HL-60 (cell line): Measurements from ENCODE around the gene STRA8.

Experiments used
- CTCF ChIP-seq: IDR thresholded peaks from one replicate; pipeline ENCODE4 v1.5.1; 2011; ENCODE audit warnings: low read length, control low read depth, inconsistent platforms; ENCODE audit not compliant: insufficient read depth
- POLR2AphosphoS5 ChIP-seq: IDR thresholded peaks from 2 replicates; pipeline ENCODE4 v1.6.1; 2012; ENCODE audit warnings: low read depth
- REST ChIP-seq: IDR thresholded peaks from 2 replicates; pipeline ENCODE4 v1.6.1; 2012; ENCODE audit warnings: low read depth; ENCODE audit not compliant: insufficient replicate concordance

- TF ChIP-seq CTCF: no peak
- TF ChIP-seq REST: no peak
- no peak for TF ChIP-seq POLR2AphosphoS5
Observed at GRCh38 chr7:135204876-135205275, 28.8 kb upstream of the STRA8 start.
